HL-60 (cell line): ENCODE data around the gene MRPS17.

ENCODE experiments used
- CTCF ChIP-seq: IDR thresholded peaks from one replicate; pipeline ENCODE4 v1.5.1; 2011; ENCODE audit warnings: low read length, control low read depth, inconsistent platforms; ENCODE audit not compliant: insufficient read depth
- REST ChIP-seq: IDR thresholded peaks from 2 replicates; pipeline ENCODE4 v1.6.1; 2012; ENCODE audit warnings: low read depth; ENCODE audit not compliant: insufficient replicate concordance

- TF ChIP-seq CTCF (no peak), REST (no peak)
These were observed 10.3 kb downstream of the MRPS17 start for GRCh38 chr7:55962014-55962413.
